ENCODE results near the gene VANGL2. TPM values are rescaled to one million over a fixed set of nuclear protein-coding genes. Genes with fewer than 3 reads are reported as not detected.

The VANGL2 gene
- total and polyA plus RNA-seq, 2 of the 8 experiments (the other 6 are each of a cell fraction or from before 2014, with no cell fraction given), result 62.5 to 118 TPM

DNA sequence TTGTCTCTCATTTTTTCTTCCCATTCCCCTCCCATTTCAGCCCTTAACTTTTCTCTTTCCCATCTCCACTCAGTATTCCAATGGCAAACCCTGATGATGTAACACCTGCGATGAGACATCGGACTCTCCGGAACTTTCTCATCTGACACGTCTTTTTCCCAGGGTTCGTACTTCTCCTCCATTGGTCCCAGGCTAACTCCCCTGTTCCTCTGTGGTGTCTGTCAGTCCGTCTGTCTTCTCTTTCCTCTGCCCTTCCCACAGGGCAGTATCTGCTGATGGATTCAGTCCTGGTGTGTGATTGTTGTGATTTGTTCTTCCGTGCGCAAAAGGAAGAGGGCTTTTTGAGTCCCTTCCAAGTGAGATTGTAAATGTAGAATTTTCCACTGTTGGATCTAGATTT is 27.7 kb downstream of the VANGL2 start:
- no peaks in the 10 kb centered on the region for H3K79me1 ChIP-seq (ENCODE audit: low read depth, low read length)
- TF ChIP-seq, protein P1, sequence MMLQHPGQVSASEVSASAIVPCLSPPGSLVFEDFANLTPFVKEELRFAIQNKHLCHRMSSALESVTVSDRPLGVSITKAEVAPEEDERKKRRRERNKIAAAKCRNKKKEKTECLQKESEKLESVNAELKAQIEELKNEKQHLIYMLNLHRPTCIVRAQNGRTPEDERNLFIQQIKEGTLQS (IDR thresholded peaks at IDR 0.05; ENCODE audit: insufficient read depth, low read depth, low read length), result no peak
- no peak for TF ChIP-seq CBX8 (IDR thresholded peaks at IDR 0.05; ENCODE audit: borderline replicate concordance, low read depth, low read length)

More for the DNA sequence above, 27.7 kb downstream of the VANGL2 start:
- Histone ChIP-seq H4K91ac (replicated peaks; ENCODE audit: insufficient read length, low read length) (no peak overlapping the region), H3K4ac (replicated peaks; ENCODE audit: insufficient read length, low read depth, low read length) (no peak overlapping the region), H4K8ac (ENCODE audit: extremely low read depth, insufficient read depth, low read length) (no peak overlapping the region), H2BK120ac (replicated peaks; ENCODE audit: low read depth, low read length) (no peak overlapping the region), H3K27me3 (replicated peaks in 1 of 4; ENCODE audit: control insufficient read depth in 3 of 4, extremely low read depth in 1 of 4, insufficient read depth in 3 of 4, low read length in 3 of 4) (no peaks in the 10 kb centered on the region), H3K27ac (ENCODE audit: low read depth, low read length) (no peak overlapping the region), H2BK20ac (ENCODE audit: low read length) (no peak overlapping the region), H3K4me2 (ENCODE audit: insufficient read depth in 1 of 2, low read depth in 2 of 2, low read length in 2 of 2) (no peak overlapping the region), H3K14ac (ENCODE audit: insufficient read length) (no peak overlapping the region), H3K18ac (ENCODE audit: extremely low read depth, low read length) (no peak overlapping the region), H3K9me3 (ENCODE audit: insufficient read depth in 2 of 2, low read depth in 1 of 2, low read length in 1 of 2) (no peaks in the 10 kb centered on the region), H3K23ac (ENCODE audit: insufficient read length) (no peak overlapping the region), H2AK5ac (ENCODE audit: low read depth, low read length) (no peak overlapping the region), H2BK5ac (ENCODE audit: low read depth, low read length) (no peak overlapping the region), H3K79me2 (ENCODE audit: control insufficient read depth in 1 of 2, insufficient read depth in 2 of 2, low read length in 2 of 2) (no peaks in the 10 kb centered on the region), H3K4me1 (replicated peaks in 1 of 4; ENCODE audit: control insufficient read depth in 3 of 4, insufficient read depth in 4 of 4, low read length in 3 of 4) (no peaks in the 10 kb centered on the region), H2AFZ (ENCODE audit: low read length) (no peak overlapping the region), H3K9ac (replicated peaks in 1 of 4; ENCODE audit: extremely low read depth in 1 of 4, low read depth in 3 of 4, low read length in 3 of 4) (no peak overlapping the region), H3K4me3 (ENCODE audit: extremely low read depth in 1 of 4, insufficient read depth in 2 of 4, low read depth in 3 of 4, low read length in 4 of 4) (no peak overlapping the region), H4K5ac (ENCODE audit: insufficient read length, low read depth, low read length) (no peak overlapping the region), H3K56ac (replicated peaks; ENCODE audit: insufficient read length, low read depth, low read length) (no peak overlapping the region), H3K36me3 (ENCODE audit: control insufficient read depth in 2 of 4, insufficient read depth in 4 of 4, low read length in 3 of 4) (peaks cover 10 to 29% (median 27%) of the 10 kb centered on the region in 4 experiments; a peak in 6 of 8 replicates), H2BK12ac (ENCODE audit: low read depth, low read length) (no peak overlapping the region), H2BK15ac (ENCODE audit: low read length) (no peak overlapping the region), H3K23me2 (ENCODE audit: low read depth, low read length) (no peaks in the 10 kb centered on the region; the same call in 1 of the 2 replicates), H4K20me1 (replicated peaks in 1 of 2; ENCODE audit: control insufficient read depth in 1 of 2, insufficient read depth in 2 of 2, low read length in 2 of 2) (peaks cover 0 to 5% of the 10 kb centered on the region in 2 experiments)
- 91% methylated on average over 8 of the region's 8 CpGs; no CpG with 5 or more reads in 1 of the 2 experiments for whole genome bisulfite sequencing, 2 experiments (ENCODE audit: extremely low coverage in 1 of 2, insufficient coverage in 1 of 2, insufficient read length in 1 of 2, insufficient replicate concordance in 2 of 2, low coverage in 1 of 2, low lambda C conversion rate in 2 of 2, missing lambda C conversion rate in 1 of 2)
- POLR2A ChIA-PET (ENCODE audit: partially characterized antibody), result interaction anchor here (0.8 to 1.1 kb wide), 2 partner anchors 8 to 14 kb away, joined by 3 read pairs; no protein-coding TSS in a partner anchor
- CTCF ChIA-PET (ENCODE audit: partially characterized antibody), result interaction anchor here (0.7 to 5.6 kb wide), 19 partner anchors 9 to 348 kb away, joined by 3 to 67 read pairs (median 4); no protein-coding TSS in a partner anchor
- DNase-seq (ENCODE audit: low read depth in 1 of 2, low spot score in 2 of 2) (no peak), FAIRE-seq (no peak)
